ENCODE measurements around the gene GPR171.

GRCh38 chr3:151228666-151229040, 25.6 kb upstream of the GPR171 start:
- TF ChIP-seq CTCF (IDR thresholded peaks at IDR 0.05; ENCODE audit: poor library complexity, severe bottlenecking) (no peak), EP300 (conservative IDR thresholded peaks at IDR 0.05; ENCODE audit: poor library complexity, severe bottlenecking) (no peak), POLR2AphosphoS5 (IDR thresholded peaks at IDR 0.05) (no peak), EZH2 (IDR thresholded peaks at IDR 0.05; ENCODE audit: borderline replicate concordance, insufficient read depth, low read length, poor library complexity, severe bottlenecking) (no peak), TAF1 (IDR thresholded peaks at IDR 0.05; ENCODE audit: low read depth) (no peak), RAD21 (conservative IDR thresholded peaks at IDR 0.05) (no peak), REST (IDR thresholded peaks at IDR 0.05; ENCODE audit: borderline replicate concordance) (no peak), SMC3 (conservative IDR thresholded peaks at IDR 0.05; ENCODE audit: poor library complexity) (no peak), MXI1 (conservative IDR thresholded peaks at IDR 0.05; ENCODE audit: poor library complexity, severe bottlenecking) (no peak)
